ENCODE measurements around the gene CRIM1.

DNA sequence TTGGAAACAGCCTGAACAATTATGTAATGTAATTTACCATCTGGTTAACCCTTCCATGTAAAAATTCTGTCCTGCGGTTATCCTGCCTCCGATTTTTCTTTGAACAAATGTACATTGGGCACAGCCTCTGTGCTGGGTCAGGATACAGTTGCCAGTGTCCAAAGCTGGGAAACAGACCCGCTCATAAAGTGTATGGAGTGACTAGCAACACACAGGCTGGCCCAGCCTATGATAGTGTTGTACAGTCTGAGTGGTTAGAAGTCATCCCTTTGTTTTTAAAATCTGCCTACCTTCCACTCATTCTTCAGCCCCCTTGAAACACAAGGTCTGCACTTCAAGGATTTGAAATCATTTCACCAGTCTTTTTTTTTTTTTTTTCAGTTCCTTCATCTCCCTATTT is 192.3 kb downstream of the CRIM1 start:
- TF ChIP-seq PATZ1 (CRISPR knock-in tag; IDR thresholded peaks at IDR 0.05; ENCODE audit: borderline replicate concordance) (no peak), ESRRG (CRISPR knock-in tag; IDR thresholded peaks at IDR 0.05) (no peak)
